ENCODE results near the gene SERPINB1.
A peak's percentile ranks its signal among the peaks of the same experiment; 100 is the strongest.

GRCh38 chr6:2831392-2831791 is 10.3 kb downstream of the SERPINB1 start:
- no peak for TF ChIP-seq CTCF (IDR thresholded peaks at IDR 0.05 in 2 of 3, conservative IDR thresholded peaks at IDR 0.05 in 1 of 3; ENCODE audit: borderline replicate concordance in 1 of 3, insufficient read depth in 1 of 3, low read depth in 2 of 3, low read length in 2 of 3)
- TF ChIP-seq POLR2A (IDR thresholded peaks at IDR 0.05; ENCODE audit: borderline replicate concordance, extremely low read depth, insufficient read depth, insufficient read length), result no peak
- TF ChIP-seq FOSL1 (IDR thresholded peaks at IDR 0.05; ENCODE audit: low read depth), result no peak
- peak; percentile 52; the same call in 1 of the 2 replicates for TF ChIP-seq POLR2AphosphoS5 (IDR thresholded peaks at IDR 0.05; ENCODE audit: low read depth, low read length)
- no peak for TF ChIP-seq JUND (IDR thresholded peaks at IDR 0.05)
- TF ChIP-seq CEBPB (IDR thresholded peaks at IDR 0.05; ENCODE audit: low read depth), result no peak
- TF ChIP-seq EZH2phosphoT487 (IDR thresholded peaks at IDR 0.05; ENCODE audit: borderline replicate concordance), result no peak
